ENCODE data around the gene MX2.
"Not testable (repeated sequence)": the region's sequence is repeated elsewhere in the genome, so short reads cannot be mapped to it uniquely, and the experiment has no call there.

MX2 gene

DNA sequence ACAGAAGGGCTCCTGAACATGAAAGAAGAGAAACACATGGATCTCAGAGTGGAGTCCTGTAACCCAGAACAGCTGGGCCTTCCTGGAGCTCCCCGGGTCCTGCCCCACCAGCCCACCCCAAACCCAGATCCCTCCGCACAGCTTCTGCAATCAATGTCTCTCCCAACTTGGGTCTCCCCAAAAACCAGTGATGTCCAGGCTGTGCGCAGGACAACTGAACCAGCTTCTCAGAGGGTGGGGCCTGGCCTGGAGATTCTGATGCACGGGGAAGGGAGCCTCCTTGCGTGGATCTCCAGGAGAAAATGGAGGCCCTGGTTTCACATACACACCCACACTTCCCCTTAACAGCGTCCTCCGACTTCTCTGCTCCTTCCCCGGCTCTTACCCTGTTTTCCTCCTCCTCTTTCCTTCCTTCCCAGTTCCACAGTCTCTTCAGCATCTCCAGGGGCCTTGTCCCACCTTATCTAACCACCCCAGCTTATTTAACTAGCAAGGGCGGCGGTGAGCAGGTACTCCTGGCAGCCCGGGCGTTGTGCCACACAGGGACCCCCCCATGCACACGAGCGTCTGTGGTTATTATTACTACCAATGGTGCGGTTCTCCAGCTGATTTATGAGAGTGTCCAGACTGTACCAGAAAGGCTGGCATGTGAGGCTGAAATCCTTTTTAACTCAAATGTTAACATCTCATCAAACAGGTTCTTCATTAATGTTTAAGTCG lies 11.2 kb upstream of the MX2 start:
- Histone ChIP-seq H3K9me3 (ENCODE audit: control insufficient read depth, low read length) (no peaks in the 10 kb centered on the region), H3K27me3 (replicated peaks; ENCODE audit: control insufficient read depth, insufficient read depth, low read length, poor library complexity, severe bottlenecking) (no peaks in the 10 kb centered on the region)
- no peak for DNase-seq

DNA sequence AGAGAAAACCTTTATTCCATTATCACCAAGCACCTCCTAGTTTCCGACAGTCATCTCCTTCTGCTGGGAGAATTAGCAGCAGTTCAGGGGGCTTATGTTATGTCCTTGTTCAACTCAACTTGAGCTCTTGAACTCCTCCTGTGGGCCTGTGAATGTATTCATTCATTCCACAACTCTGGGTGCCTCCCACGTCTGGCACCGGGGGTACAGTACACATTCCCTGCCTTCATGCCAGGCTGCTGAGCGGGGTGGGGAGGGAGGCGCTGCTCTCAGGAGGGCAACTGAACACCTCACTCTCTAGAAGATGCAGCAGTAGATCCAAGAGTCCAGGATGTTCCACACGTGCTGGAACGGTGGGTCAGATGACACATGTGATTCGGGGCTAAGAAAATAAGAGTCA lies 4.3 kb upstream of the MX2 start:
- Histone ChIP-seq H3K36me3 (ENCODE audit: control insufficient read depth, insufficient read depth, low read length) (no peaks in the 10 kb centered on the region), H3K27ac (ENCODE audit: insufficient read depth, low read length, poor library complexity, severe bottlenecking) (no peak overlapping the region)

More for the DNA sequence above, 11.2 kb upstream of the MX2 start:
- H3K4me1 ChIP-seq (ENCODE audit: control insufficient read depth, insufficient read depth, low read length, poor library complexity, severe bottlenecking): no peaks in the 10 kb centered on the region
- H3K36me3 ChIP-seq (ENCODE audit: control insufficient read depth, insufficient read depth, low read length): no peaks in the 10 kb centered on the region
- no peak overlapping the region for H3K4me3 ChIP-seq (ENCODE audit: insufficient read depth, low read depth, low read length, poor library complexity, severe bottlenecking)
- H3K27ac ChIP-seq (ENCODE audit: insufficient read depth, low read length, poor library complexity, severe bottlenecking): no peak overlapping the region

DNA sequence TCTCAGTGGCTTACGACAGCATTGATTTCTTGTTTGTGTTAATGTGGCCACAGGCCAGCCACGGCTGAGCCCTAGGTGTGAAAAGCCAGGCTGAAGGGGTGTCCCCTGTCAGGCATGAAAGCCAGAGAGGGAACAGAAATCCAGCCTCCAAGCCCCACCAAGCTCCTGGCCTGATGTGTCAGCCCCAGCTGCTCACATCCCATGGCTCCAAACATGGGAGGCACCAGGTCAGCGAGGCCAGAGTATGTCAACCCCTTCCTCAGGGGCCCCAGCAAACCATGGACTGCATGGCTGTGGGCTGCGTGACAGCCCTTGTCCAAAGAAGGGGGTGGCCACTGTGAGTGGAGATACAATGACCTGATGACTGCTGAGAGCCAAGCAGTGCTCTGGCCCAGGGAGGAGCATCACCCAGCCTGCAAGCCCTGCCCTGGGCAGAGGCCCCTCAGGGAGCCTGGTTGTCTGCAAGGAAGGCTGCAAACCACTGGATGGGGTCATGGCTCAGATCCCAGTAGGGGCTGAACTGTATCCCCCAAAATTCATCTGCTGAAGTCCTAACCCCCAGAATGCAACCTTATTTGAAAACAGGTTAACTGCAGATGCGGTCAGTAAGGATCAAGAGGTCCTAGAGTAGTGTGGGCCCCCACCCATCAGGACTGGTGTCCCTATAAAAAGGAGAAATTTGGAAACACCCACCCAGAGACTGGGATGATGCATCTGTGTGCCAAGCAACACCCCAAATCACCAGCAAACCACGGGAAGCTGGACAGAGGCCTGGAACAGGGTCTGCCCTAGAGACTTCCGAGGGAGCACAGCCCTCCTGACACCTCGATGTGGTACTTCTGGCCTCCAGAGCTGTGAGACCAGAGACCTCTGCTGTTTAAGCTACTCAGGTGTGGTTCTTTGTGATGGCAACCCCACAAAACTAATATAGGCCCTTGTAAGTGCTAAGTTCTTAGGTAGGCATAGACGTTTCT lies 3.3 kb upstream of the MX2 start:
- no peaks in the 10 kb centered on the region for H3K27me3 ChIP-seq (replicated peaks; ENCODE audit: control insufficient read depth, insufficient read depth, low read length, poor library complexity, severe bottlenecking)
- H3K4me3 ChIP-seq (ENCODE audit: insufficient read depth, low read depth, low read length, poor library complexity, severe bottlenecking): no peak overlapping the region
- no peaks in the 10 kb centered on the region for H3K36me3 ChIP-seq (ENCODE audit: control insufficient read depth, insufficient read depth, low read length)
- DNase-seq: no peak
- H3K9me3 ChIP-seq (ENCODE audit: control insufficient read depth, low read length): no peaks in the 10 kb centered on the region
- H3K27ac ChIP-seq (ENCODE audit: insufficient read depth, low read length, poor library complexity, severe bottlenecking): no peak overlapping the region
- H3K4me1 ChIP-seq (ENCODE audit: control insufficient read depth, insufficient read depth, low read length, poor library complexity, severe bottlenecking): peaks cover 19% of the 10 kb centered on the region

More for the DNA sequence above, 4.3 kb upstream of the MX2 start:
- no peaks in the 10 kb centered on the region for H3K9me3 ChIP-seq (ENCODE audit: control insufficient read depth, low read length)
- H3K4me3 ChIP-seq (ENCODE audit: insufficient read depth, low read depth, low read length, poor library complexity, severe bottlenecking): no peak overlapping the region
- DNase-seq: no peak
- H3K4me1 ChIP-seq (ENCODE audit: control insufficient read depth, insufficient read depth, low read length, poor library complexity, severe bottlenecking): peaks cover 10% of the 10 kb centered on the region
- no peaks in the 10 kb centered on the region for H3K27me3 ChIP-seq (replicated peaks; ENCODE audit: control insufficient read depth, insufficient read depth, low read length, poor library complexity, severe bottlenecking)

DNA sequence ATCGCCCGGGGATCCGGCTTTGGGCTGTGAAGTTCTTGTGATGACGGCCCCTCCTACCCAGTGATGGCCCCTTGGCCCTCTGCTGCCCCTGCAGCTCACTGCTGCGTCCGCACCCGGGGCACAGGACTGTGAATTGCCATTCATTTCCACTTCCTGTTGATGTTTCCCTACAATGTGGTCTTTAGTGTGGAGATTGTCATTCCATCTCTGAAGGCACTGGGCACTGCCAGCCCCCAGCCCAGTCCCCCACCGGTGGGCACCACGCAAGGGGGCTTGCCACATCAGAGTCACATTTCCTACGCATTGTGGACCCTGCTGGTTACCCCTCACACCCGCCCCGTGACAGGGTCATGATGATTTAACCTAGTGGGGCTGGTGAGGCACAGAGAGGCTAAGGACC lies 2.5 kb upstream of the MX2 start:
- Histone ChIP-seq H3K4me3 (ENCODE audit: insufficient read depth, low read depth, low read length, poor library complexity, severe bottlenecking) (no peak overlapping the region), H3K27ac (ENCODE audit: insufficient read depth, low read length, poor library complexity, severe bottlenecking) (no peak overlapping the region), H3K4me1 (ENCODE audit: control insufficient read depth, insufficient read depth, low read length, poor library complexity, severe bottlenecking) (peaks cover 27% of the 10 kb centered on the region), H3K9me3 (ENCODE audit: control insufficient read depth, low read length) (no peaks in the 10 kb centered on the region), H3K36me3 (ENCODE audit: control insufficient read depth, insufficient read depth, low read length) (no peaks in the 10 kb centered on the region), H3K27me3 (replicated peaks; ENCODE audit: control insufficient read depth, insufficient read depth, low read length, poor library complexity, severe bottlenecking) (no peaks in the 10 kb centered on the region)
- no peak for DNase-seq

DNA sequence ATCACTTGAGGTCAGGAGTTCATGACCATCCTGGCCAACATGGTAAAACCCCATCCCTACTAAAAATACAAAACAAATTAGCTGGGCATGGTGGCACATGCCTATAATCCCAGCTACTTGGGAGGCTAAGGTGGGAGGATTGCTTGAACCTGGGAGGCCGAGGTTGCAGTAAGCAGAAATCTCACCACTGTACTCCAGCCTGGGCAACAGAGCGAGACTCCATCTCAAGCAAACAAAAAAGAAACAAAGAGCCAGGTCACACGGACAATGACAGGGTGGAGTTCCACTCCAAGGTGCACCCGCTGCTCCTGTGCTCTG lies 2.1 kb upstream of the MX2 start:
- H3K27ac ChIP-seq (ENCODE audit: insufficient read depth, low read length, poor library complexity, severe bottlenecking); H3K36me3 ChIP-seq (ENCODE audit: control insufficient read depth, insufficient read depth, low read length); H3K4me3 ChIP-seq (ENCODE audit: insufficient read depth, low read depth, low read length, poor library complexity, severe bottlenecking); DNase-seq; H3K9me3 ChIP-seq (ENCODE audit: control insufficient read depth, low read length); H3K27me3 ChIP-seq (replicated peaks; ENCODE audit: control insufficient read depth, insufficient read depth, low read length, poor library complexity, severe bottlenecking): not testable (repeated sequence)
- H3K4me1 ChIP-seq (ENCODE audit: control insufficient read depth, insufficient read depth, low read length, poor library complexity, severe bottlenecking): peaks cover 32% of the 10 kb centered on the region

DNA sequence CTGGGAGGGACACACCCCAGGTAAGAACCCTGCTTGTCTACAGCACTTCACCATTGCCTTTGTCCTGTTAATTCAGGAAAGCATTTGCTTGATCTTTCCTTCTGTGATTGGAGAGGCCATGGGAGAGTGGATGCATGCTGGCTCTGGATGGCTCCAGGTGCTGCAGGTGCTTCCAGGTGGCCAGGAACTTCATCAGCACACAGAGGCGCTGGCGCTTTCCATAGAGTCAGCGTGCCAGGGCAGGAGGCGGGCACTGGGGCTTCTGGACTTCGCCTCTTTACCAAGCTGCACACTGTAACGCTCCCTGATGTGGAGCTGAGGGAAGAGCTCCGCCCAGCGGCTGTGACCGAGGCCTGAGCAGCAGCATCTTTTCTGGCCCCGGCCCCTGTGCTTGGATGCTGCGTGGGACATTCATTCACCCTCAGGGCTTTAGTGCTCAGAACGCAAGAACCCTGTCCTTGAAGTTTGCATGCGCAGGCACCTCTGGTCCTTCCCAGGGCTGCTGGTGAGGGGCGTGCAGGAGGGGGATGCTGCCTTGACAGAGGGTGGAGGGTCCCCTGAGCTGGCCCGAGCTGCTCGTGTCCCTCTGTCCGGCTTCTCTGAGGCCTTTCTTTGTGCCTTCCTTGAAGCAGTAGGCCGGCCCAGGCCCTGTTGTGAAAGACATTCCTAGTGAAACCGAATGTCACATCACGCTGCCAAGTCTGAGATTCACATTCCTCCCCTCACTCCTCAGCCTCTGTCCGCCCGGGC lies 1.6 kb upstream of the MX2 start:
- H3K27me3 ChIP-seq (replicated peaks; ENCODE audit: control insufficient read depth, insufficient read depth, low read length, poor library complexity, severe bottlenecking): no peaks in the 10 kb centered on the region
- H3K4me3 ChIP-seq (ENCODE audit: insufficient read depth, low read depth, low read length, poor library complexity, severe bottlenecking): no peak overlapping the region
- no peak for DNase-seq
- H3K36me3 ChIP-seq (ENCODE audit: control insufficient read depth, insufficient read depth, low read length): peaks cover 2% of the 10 kb centered on the region
- peak overlapping the region; percentile 99 for H3K27ac ChIP-seq (ENCODE audit: insufficient read depth, low read length, poor library complexity, severe bottlenecking)
- peaks cover 32% of the 10 kb centered on the region for H3K4me1 ChIP-seq (ENCODE audit: control insufficient read depth, insufficient read depth, low read length, poor library complexity, severe bottlenecking)
- H3K9me3 ChIP-seq (ENCODE audit: control insufficient read depth, low read length): no peaks in the 10 kb centered on the region

DNA sequence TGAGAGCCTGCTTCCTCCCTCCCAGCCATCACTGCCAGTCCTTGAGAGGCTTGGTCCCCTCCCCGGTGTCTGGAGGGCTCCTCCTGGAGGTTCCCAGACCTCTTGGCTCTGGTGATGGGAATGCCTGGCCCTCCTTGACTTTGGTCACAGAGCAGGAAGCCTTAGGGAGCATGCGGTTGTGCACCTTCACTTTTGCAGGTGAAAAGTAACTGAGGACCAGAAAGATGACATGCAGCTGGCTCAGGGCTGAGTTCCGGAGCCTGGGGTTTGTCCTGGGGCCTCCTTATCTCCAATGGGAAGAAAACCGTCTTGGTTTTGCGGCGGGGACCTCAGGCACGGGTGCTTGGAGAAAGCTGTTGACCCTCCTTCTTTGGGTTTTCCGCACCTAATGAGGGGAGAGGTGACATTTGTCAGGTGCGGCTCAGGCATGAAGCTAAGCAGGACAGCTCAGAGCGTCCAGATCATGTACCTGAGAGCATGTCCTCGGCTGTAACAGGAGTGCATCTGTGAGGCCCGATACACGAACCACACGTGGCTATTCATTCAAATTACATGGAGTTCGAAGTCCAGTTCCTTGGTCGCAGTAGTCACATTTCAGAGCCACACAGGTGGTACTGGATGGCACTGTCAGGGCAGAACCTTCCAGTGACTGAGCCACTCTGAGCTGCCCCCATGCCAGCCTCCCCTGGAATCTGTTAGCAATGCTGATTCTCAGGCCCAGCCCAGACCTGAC lies 608 bp upstream of the MX2 start:
- DNase-seq: no peak
- Histone ChIP-seq H3K4me3 (ENCODE audit: insufficient read depth, low read depth, low read length, poor library complexity, severe bottlenecking) (peak overlapping the region; percentile 57), H3K27ac (ENCODE audit: insufficient read depth, low read length, poor library complexity, severe bottlenecking) (peak overlapping the region; percentile 99), H3K27me3 (replicated peaks; ENCODE audit: control insufficient read depth, insufficient read depth, low read length, poor library complexity, severe bottlenecking) (no peaks in the 10 kb centered on the region), H3K9me3 (ENCODE audit: control insufficient read depth, low read length) (no peaks in the 10 kb centered on the region), H3K36me3 (ENCODE audit: control insufficient read depth, insufficient read depth, low read length) (peaks cover 12% of the 10 kb centered on the region), H3K4me1 (ENCODE audit: control insufficient read depth, insufficient read depth, low read length, poor library complexity, severe bottlenecking) (peaks cover 32% of the 10 kb centered on the region)

DNA sequence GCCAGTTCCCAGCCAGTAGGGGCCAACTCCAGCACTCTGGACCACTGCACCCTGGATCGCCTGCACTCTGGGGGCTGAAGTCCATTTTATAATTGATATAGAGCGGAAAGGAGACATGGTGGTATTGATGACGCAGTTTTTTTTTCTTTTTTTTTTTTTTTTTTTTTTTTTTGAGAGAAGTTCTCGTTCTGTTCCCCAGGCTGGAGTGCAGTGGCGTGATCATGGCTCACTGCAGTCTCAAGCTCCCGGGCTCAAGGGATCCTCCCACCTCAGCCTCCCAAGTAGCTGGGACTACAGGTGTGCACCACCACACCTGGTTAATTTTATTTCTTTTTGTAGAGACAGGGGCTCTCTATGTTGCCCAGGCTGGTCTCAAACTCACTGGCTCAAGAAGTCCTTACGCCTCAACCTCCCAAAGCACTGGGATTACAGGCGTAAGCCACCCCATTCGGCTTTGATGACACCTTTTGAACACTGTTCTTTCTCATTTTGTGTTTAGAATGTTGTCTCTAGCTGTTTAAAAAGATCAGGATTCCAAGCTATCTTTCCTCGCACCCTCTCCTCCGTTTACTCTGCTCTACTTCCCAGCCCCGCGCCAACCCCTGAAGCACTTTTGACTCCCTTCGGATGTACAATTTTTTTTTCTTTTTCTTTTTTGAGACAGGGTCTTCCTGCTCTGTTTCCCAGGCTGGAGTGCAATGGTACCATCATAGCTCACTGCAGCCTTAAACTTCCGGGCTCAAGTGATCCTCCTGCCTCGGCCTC lies 960 bp downstream of the MX2 start:
- H3K4me1 ChIP-seq (ENCODE audit: control insufficient read depth, insufficient read depth, low read length, poor library complexity, severe bottlenecking): peaks cover 32% of the 10 kb centered on the region
- H3K4me3 ChIP-seq (ENCODE audit: insufficient read depth, low read depth, low read length, poor library complexity, severe bottlenecking): peak overlapping the region; percentile 57
- H3K27me3 ChIP-seq (replicated peaks; ENCODE audit: control insufficient read depth, insufficient read depth, low read length, poor library complexity, severe bottlenecking): no peaks in the 10 kb centered on the region
- peak overlapping the region; percentile 99 for H3K27ac ChIP-seq (ENCODE audit: insufficient read depth, low read length, poor library complexity, severe bottlenecking)
- no peaks in the 10 kb centered on the region for H3K9me3 ChIP-seq (ENCODE audit: control insufficient read depth, low read length)
- peaks cover 13% of the 10 kb centered on the region for H3K36me3 ChIP-seq (ENCODE audit: control insufficient read depth, insufficient read depth, low read length)
- no peak for DNase-seq
